DND-41 (cell line): ENCODE measurements around the gene ZNF770.
"Not testable (repeated sequence)": the region's sequence is repeated elsewhere in the genome, so short reads cannot be mapped to it uniquely, and the experiment has no call there.

ENCODE experiments used
- ATAC-seq: fragments of 200-7000 bp; cut with Tn5 transposase; 3 replicates; pipeline ENCODE4 v1.9.1; 2021; ENCODE audit warnings: low read depth; ENCODE audit not compliant: insufficient read depth
- DNase-seq: peaks from one replicate; pipeline ENCODE4 v3.0.0-alpha.2; 2020
- H2AFZ ChIP-seq: 2 replicates; pipeline ENCODE4 v1.6.0; 2012; ENCODE audit warnings: low read depth, low read length
- H3K27ac ChIP-seq: 2 replicates; pipeline ENCODE4 v1.5.1; 2012; ENCODE audit warnings: low read length, inconsistent platforms
- H3K27me3 ChIP-seq: fragments of 200-600 bp; sonication (generic); 2 replicates; pipeline ENCODE4 v1.6.0; 2012; ENCODE audit warnings: low read length, mild to moderate bottlenecking, inconsistent platforms; ENCODE audit not compliant: insufficient read depth, poor library complexity
- H3K36me3 ChIP-seq: 2 replicates; pipeline ENCODE4 v1.5.1; 2012; ENCODE audit warnings: low read length, inconsistent platforms; ENCODE audit not compliant: insufficient read depth
- H3K4me1 ChIP-seq: 2 replicates; pipeline ENCODE4 v1.5.1; 2012; ENCODE audit warnings: mild to moderate bottlenecking, low read length; ENCODE audit not compliant: insufficient read depth
- H3K4me2 ChIP-seq: 2 replicates; pipeline ENCODE4 v1.6.0; 2012; ENCODE audit warnings: mild to moderate bottlenecking, moderate library complexity, low read length, inconsistent platforms; ENCODE audit not compliant: insufficient read depth
- H3K4me3 ChIP-seq, 2 experiments: fragments of 200-600 bp in 1 of 2; shearing (Covaris generic) in 1 of 2; 2 replicates each; pipeline ENCODE4 v1.5.1; 2012 to 2016; ENCODE audit warnings: inconsistent platforms in 2 of 2, low read length in 2 of 2, mild to moderate bottlenecking in 2 of 2, low read depth in 1 of 2, moderate library complexity in 1 of 2
- H3K79me2 ChIP-seq: 2 replicates; pipeline ENCODE4 v1.6.0; 2012; ENCODE audit warnings: low read length, inconsistent platforms; ENCODE audit not compliant: insufficient read depth
- H3K9ac ChIP-seq: 2 replicates; pipeline ENCODE4 v1.6.0; 2012; ENCODE audit warnings: low read depth, mild to moderate bottlenecking, inconsistent platforms, low read length, moderate library complexity
- H3K9me3 ChIP-seq: 2 replicates; pipeline ENCODE4 v1.5.1; 2012; ENCODE audit warnings: low read length, moderate library complexity, mild to moderate bottlenecking, inconsistent platforms; ENCODE audit not compliant: insufficient read depth, severe bottlenecking
- H4K20me1 ChIP-seq: 2 replicates; pipeline ENCODE4 v1.6.0; 2012; ENCODE audit warnings: low read length; ENCODE audit not compliant: insufficient read depth
- EZH2 ChIP-seq: IDR thresholded peaks from 3 replicates; pipeline ENCODE4 v1.6.1; 2012; ENCODE audit warnings: borderline replicate concordance, low read depth, mild to moderate bottlenecking, moderate library complexity, low read length, inconsistent platforms; ENCODE audit not compliant: severe bottlenecking
- TF ChIP-seq, protein P1 (sequence below): IDR thresholded peaks from 2 replicates; pipeline ENCODE4 v1.5.1; 2012; ENCODE audit warnings: borderline replicate concordance, low read length, moderate library complexity, mild to moderate bottlenecking; ENCODE audit not compliant: poor library complexity, severe bottlenecking; ENCODE audit errors: extremely low read depth

The ZNF770 gene

DNA sequence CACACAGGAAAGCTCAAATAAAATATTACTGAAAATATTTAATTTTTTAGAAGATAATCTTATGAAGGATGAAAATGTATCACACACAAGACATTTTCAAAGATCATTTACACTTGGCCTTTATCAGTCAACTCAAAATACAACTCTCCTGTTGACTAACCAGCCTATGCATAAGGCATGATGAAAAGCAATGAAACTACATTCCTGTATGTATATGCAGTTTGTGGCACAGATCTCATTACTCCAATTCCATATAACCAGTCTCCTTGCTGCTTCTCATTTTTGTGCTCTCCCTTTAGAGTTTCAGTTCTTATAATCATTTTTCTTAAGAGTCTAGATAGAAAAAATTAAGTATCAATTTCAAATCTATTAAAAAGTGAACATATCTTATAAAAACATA lies 44.4 kb downstream of the ZNF770 start:
- no peaks in the 10 kb centered on the region for H3K27me3 ChIP-seq
- no peaks in the 10 kb centered on the region for H3K9me3 ChIP-seq
- no peaks in the 10 kb centered on the region for H3K79me2 ChIP-seq
- H3K4me2 ChIP-seq, result no peak overlapping the region
- DNase-seq, result no peak
- H3K9ac ChIP-seq, result no peak overlapping the region
- H3K27ac ChIP-seq, result no peak overlapping the region
- H3K36me3 ChIP-seq, result peaks cover 53% of the 10 kb centered on the region; the same call in 1 of the 2 replicates
- H4K20me1 ChIP-seq, result no peaks in the 10 kb centered on the region
- H2AFZ ChIP-seq, result no peak overlapping the region
- H3K4me1 ChIP-seq, result no peaks in the 10 kb centered on the region
- no peak overlapping the region for H3K4me3 ChIP-seq
- no peak for ATAC-seq
- TF ChIP-seq EZH2, result no peak
- TF ChIP-seq, protein P1, sequence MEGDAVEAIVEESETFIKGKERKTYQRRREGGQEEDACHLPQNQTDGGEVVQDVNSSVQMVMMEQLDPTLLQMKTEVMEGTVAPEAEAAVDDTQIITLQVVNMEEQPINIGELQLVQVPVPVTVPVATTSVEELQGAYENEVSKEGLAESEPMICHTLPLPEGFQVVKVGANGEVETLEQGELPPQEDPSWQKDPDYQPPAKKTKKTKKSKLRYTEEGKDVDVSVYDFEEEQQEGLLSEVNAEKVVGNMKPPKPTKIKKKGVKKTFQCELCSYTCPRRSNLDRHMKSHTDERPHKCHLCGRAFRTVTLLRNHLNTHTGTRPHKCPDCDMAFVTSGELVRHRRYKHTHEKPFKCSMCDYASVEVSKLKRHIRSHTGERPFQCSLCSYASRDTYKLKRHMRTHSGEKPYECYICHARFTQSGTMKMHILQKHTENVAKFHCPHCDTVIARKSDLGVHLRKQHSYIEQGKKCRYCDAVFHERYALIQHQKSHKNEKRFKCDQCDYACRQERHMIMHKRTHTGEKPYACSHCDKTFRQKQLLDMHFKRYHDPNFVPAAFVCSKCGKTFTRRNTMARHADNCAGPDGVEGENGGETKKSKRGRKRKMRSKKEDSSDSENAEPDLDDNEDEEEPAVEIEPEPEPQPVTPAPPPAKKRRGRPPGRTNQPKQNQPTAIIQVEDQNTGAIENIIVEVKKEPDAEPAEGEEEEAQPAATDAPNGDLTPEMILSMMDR, result no peak

DNA sequence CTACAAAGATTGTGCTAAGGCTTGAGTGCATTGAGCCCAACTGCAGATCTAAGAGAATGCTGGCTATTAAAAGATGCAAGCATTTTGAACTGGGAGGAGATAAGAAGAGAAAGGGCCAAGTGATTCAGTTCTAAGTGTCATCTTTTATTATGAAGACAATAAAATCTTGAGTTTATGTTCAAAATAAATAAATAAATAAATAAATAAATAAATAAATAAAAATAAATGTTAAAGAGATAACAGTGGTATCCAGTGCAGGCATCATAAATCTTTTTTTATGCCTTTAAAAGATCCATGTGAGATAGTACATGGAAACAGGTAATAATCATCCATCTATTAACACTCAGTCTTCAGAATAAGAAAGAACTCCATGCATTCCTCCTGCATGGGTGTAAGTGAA lies 44.8 kb downstream of the ZNF770 start:
- H3K36me3 ChIP-seq, result peaks cover 56% of the 10 kb centered on the region; the same call in 1 of the 2 replicates
- H3K27me3 ChIP-seq, ATAC-seq, H3K27ac ChIP-seq, DNase-seq, H3K9ac ChIP-seq, H2AFZ ChIP-seq, H3K4me2 ChIP-seq, H3K4me1 ChIP-seq, H3K9me3 ChIP-seq, H3K4me3 ChIP-seq, H4K20me1 ChIP-seq, H3K79me2 ChIP-seq: not testable (repeated sequence)

DNA sequence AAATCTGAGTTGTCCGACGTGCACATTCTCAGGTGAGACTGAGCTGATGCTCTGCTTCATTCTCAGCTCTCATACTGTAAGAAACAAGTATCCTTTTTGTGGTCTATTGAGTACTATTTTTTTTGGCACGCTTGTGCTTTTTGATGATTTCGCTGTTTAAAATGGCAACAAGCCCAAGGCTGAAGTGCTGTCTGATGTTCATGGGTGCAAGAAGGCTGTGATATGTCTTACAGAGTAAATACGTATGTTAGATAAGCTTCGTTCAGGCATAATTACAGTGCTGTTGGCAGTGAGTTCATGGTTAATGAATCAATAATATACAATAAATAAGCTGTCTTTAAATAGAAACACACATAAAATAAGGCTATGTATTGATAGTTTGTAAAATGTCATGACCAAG lies 45.7 kb downstream of the ZNF770 start:
- no peaks in the 10 kb centered on the region for H3K4me1 ChIP-seq
- no peaks in the 10 kb centered on the region for H3K9me3 ChIP-seq
- no peak overlapping the region for H2AFZ ChIP-seq
- peaks cover 55% of the 10 kb centered on the region; the same call in 1 of the 2 replicates for H3K36me3 ChIP-seq
- no peaks in the 10 kb centered on the region for H4K20me1 ChIP-seq
- TF ChIP-seq, protein P1, result no peak
- TF ChIP-seq EZH2, result no peak
- DNase-seq (no peak), ATAC-seq (no peak)
- no peak overlapping the region for H3K4me3 ChIP-seq
- H3K79me2 ChIP-seq, result no peaks in the 10 kb centered on the region
- H3K9ac ChIP-seq, result no peak overlapping the region
- H3K27me3 ChIP-seq, result no peaks in the 10 kb centered on the region
- H3K27ac ChIP-seq, result no peak overlapping the region
- no peak overlapping the region for H3K4me2 ChIP-seq

DNA sequence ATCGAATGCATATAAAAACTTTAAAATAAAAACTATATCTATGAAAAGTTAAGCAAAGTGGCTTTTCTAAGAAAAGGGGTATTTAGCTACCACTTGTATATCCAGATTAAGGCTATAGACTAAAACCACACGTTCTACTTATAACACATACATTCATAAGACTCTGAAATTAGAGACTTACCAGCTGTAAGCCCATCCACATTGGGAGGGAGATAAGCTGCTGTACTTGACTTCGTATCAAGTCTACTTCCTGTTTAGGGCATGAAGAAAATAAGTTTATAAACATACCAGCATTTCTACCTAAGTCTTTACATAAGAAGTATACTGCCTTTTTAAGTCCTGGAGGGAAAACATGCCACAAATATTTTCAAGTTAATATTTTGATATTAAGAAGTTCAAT lies 46.3 kb downstream of the ZNF770 start:
- no peak overlapping the region for H2AFZ ChIP-seq

More for the DNA sequence above, 46.3 kb downstream of the ZNF770 start:
- no peak for ATAC-seq
- no peaks in the 10 kb centered on the region for H3K79me2 ChIP-seq
- no peaks in the 10 kb centered on the region for H3K9me3 ChIP-seq
- H3K9ac ChIP-seq, result no peak overlapping the region
- TF ChIP-seq, protein P1, result no peak
- TF ChIP-seq EZH2, result no peak
- H3K4me1 ChIP-seq, result no peaks in the 10 kb centered on the region
- H3K4me3 ChIP-seq, result no peak overlapping the region
- H3K4me2 ChIP-seq, result no peak overlapping the region
- no peaks in the 10 kb centered on the region for H3K27me3 ChIP-seq
- DNase-seq, result no peak
- H3K27ac ChIP-seq, result no peak overlapping the region
- no peaks in the 10 kb centered on the region for H4K20me1 ChIP-seq
- peaks cover 58% of the 10 kb centered on the region; the same call in 1 of the 2 replicates for H3K36me3 ChIP-seq
